Panc1 (cell line): ENCODE data around the gene TIPRL.

Source experiments
- CTCF ChIP-seq: fragments of 450-650 bp; IDR thresholded peaks from 2 replicates; pipeline ENCODE4 v1.5.1; 2017; ENCODE audit warnings: mild to moderate bottlenecking
- POLR2AphosphoS5 ChIP-seq: IDR thresholded peaks from 2 replicates; pipeline ENCODE4 v1.6.1; 2012; ENCODE audit warnings: mild to moderate bottlenecking, low read depth, low read length, moderate library complexity
- SIN3A ChIP-seq: IDR thresholded peaks from 2 replicates; pipeline ENCODE4 v1.6.1; 2012; ENCODE audit warnings: low read depth, mild to moderate bottlenecking, low read length, moderate library complexity, borderline replicate concordance; ENCODE audit not compliant: insufficient read depth

- TF ChIP-seq CTCF (no peak), POLR2AphosphoS5 (no peak), SIN3A (no peak)
Measured at GRCh38 chr1:168227620-168228019, 48.9 kb downstream of the TIPRL start.
